Activated CD4-positive, alpha-beta T cell treated with anti-CD3 and anti-CD28 coated beads for 48 hours (primary cell): Measurements from ENCODE around the gene ADORA1.

ENCODE experiments used
- DNase-seq: peaks from one replicate; pipeline ENCODE4 v3.0.0-alpha.2; 2020

Gene ADORA1

DNA sequence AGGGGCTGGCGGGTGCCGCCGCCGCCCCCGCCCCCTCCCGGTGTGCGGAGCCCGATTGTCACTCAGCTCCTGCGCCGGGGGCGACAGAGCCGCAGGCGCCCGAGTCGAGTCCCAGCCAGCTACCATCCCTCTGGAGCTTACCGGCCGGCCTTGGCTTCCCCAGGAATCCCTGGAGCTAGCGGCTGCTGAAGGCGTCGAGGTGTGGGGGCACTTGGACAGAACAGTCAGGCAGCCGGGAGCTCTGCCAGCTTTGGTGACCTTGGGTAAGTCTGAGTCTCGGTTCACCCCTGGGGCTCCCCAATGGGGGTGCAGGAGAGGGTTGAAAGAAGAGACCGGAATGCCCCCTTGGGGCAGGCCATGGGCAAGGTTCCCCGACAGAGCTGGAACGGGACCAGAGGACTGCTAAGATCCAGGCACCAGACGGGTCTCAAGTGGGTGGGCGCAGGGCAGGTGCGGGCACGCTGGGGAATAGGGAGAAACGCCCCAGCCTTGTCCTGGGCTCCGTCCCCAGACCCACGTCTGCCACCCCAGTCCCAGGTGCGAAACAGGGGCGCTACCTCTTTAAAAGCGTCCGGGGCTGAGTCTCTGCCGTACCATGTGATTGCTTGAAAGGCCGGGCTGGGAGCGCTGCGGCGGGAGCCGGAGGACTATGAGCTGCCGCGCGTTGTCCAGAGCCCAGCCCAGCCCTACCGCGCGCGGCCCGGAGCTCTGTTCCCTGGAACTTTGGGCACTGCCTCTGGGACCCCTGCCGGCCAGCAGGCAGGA, at the start of gene ADORA1:
Gene ADORA1, plus strand, starts transcription at position 61 of the 765 bp plus-strand sequence. CDS start 1,116 bp downstream, outside the sequence.
- peak; percentile 16 for DNase-seq

- DNase-seq, result no peak
These were observed 49.6 kb upstream of the ADORA1 start for GRCh38 chr1:203077956-203078355.

DNA sequence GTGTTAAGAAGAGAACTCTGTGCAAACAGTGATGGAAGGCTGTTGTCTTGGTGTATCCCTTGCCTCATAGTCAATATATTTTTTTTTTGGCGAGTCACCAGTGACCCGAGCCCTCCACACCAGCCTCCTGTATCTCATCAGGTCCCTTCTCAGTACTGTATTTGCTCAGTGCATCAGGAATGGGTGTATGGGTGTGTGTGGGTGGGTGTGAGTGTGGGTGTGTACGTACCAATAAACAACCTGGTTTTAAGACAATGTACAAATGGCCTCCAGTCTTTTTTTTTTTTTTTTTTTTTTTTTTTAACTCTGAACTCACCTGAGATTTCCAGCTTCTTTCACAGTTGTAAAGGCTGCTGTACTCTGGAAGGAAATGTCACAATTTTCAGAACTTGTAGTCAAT, 49.0 kb upstream of the ADORA1 start:
- DNase-seq, result no peak

DNA sequence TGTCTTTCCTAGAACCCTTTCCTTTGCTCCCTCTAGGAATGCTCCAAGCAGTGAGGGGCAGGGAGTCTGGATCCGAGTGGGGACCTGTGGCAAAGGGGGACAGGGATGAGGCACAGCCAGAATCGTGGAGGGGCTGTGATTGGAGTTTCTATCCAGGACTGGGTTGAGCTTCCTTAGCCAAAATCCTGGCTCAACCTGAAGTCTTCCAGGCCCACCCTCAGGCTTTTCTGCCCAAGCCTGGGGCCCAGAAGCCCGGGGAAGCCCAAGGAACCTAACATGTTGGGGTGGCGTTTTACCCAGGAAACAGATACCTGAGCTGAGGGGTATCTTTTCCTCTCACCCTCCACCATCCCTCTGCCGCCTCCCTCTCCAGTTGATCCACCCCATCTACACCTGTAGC, 47.1 kb upstream of the ADORA1 start:
- no peak for DNase-seq

DNA sequence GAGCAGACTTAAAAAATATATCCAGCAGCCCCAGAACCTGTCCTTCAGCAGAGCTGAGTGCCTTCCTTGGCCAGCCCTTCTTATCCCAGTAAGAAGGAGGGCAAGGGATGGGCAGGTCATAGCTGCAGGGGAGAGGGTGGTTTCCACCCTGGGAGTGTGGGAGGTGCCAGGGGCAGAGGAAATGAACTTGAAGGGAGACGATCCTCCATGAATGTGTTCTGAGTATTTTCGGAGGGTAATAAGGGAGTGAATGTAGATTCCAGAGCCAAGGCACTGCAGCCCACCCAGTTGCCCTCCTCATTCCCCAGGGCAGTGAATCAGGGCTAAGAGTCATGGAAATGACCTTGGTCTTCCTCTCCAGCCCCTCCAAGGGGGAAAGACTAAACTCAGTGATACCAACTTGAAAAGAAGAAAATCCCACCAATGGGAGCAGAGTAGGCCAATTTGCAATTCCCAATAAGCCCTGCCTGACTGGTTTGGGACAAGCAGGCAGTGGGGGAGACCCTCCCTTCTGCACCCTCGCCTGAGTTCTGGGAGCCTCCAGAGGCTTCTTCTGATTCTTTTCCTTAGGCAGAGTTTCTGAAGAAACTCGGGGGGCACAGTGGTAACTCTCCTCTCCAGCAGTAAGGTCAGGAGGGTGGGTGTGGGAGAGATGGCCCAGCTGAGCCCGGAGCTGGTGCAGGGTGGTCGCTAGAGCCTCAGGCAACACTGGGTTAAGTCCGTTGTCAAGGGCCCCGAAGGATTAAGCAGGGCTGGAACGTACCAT, 45.9 kb upstream of the ADORA1 start:
- no peak for DNase-seq

GRCh38 chr1:203082231-203082505, 45.4 kb upstream of the ADORA1 start:
- DNase-seq, result no peak

DNA sequence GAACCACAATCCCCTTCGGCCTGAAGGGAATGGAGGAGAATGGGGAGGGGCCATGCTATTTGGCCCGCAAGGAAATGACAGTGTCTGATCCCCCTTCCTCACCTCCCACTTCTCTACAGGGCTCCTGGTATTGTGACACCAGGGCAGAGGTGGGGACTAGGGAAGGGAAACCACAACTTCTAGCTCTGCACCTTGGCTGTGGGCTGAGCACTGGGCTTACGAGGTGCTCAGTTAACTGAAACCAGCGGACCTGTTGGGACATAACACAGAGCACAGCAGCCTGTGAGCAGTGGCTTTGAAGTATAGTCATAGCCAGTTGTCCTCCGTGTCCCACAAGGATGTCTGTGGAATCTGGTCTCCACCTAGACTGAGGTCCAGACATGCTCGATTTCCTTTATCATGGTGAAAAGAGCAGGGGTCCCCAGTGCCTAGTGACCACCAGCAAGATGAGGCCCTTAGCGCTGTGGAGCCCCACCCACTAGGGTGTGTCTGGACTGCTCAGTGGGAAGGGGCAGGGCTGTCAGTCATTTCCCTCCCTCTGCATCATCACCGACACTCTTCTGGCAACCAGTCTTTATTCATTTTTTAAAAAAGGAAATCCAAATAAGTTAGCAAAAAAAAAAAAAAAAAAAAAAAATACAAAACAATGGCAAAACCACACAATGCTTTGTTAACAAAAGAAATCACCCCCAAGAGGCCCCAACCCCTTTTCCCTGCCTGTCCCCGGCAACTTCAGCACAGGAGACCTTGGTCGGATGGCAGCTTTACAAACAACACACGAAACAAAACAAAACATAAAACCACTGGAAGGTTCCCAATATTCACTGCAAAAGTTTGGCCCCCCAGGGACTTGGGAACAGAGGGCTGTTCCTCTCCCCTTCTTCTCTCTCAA, 44.7 kb upstream of the ADORA1 start:
- no peak for DNase-seq

- DNase-seq, result no peak
These were observed 44.0 kb upstream of the ADORA1 start for GRCh38 chr1:203083463-203083921.

DNA sequence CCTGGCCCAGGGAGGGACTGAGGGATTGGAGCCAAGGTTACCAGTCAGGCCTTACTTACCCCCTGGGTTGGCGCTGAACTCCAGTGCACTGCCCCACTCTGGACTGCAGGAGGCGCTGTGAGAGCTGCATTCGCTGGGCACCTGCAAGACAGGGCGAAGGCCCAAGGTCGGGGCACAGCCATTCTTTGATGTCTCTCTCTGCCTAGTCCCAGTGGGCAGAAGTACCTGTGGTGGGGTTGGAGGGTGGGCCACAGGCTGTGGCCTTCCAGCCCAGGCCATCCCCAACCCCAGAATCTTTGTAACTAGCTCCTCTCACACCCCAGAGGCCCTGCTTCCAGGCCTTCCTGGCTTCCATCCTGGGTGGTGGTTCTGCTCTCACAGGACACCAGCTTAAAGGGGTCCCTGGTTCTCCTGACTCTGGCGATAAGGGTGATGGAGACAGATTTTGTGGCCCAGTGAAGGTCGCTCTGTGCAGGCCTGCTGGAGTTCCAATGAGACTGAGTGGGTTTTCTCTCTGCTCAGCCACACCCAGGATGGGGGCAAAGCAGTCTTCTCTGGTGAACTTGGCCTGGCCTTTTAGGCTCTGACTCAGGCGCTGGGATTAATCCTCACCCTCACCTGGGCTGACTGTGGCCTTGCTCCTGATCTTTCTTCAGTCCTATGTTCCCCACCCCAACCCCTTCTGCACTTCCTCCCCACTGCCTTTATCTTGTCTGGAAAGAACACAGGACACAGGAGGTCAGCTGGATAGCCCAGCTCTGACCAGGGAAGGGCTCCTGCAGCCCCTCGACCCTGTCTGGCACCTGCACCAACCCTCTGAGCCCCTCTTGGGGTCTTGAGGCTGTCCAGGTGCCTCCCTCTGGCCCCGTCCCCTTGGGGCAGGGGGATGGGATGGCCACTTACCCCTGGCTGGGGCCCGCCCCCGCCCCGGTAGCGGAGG, 42.7 kb upstream of the ADORA1 start:
- DNase-seq, result peak; percentile 70

DNA sequence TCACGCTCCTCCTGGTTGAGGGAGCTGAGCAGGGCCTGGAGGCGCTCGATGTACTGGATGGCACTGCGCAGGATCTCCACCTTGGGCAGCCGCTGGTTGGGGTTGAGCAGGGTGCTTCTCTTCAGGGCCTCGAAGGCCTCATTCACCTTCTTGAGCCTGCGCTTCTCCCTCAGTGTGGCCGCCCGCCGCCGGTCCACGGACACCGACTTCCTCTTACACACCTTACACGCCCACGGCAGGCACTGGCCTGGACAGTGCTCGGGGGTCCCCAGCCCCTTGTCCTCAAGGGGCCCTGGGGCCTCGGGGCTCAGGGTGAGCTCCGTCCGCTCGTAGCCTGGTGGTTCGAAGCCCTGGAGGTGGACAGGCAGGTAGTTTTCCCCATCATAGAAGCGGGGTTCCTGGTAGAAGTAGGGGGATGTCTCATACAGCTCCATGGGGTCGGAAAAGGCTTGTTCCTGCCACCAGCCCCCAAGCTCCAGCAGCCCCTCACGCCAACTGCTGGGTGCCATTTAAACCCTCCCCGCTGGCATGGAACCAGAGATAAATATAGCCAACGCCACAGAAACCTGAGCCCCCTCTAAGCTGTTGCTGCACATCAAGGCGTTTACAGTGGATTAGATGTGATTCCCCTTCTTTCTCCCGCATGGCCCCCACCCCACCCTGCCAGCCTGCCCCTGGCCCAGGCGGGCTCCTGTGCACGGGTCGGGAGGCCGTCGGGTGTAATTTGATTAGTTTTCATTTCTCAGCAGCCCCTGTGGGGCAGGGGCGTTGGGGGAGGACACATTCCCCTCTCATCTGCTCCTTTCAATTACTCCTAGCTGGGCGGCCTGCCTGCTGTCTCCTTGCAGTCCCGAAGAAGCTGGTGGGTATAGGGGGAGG, 41.8 kb upstream of the ADORA1 start, which contains the start of gene MYOG:
Gene MYOG, minus strand, starts transcription at position 485 of the 879 bp plus-strand sequence. Its CDS starts 51 bp downstream, at position 434.
- DNase-seq, result no peak

- DNase-seq, result no peak
These were observed 40.3 kb upstream of the ADORA1 start for GRCh38 chr1:203086992-203087763.

GRCh38 chr1:203088441-203088840, 39.1 kb upstream of the ADORA1 start:
- DNase-seq, result no peak

DNA sequence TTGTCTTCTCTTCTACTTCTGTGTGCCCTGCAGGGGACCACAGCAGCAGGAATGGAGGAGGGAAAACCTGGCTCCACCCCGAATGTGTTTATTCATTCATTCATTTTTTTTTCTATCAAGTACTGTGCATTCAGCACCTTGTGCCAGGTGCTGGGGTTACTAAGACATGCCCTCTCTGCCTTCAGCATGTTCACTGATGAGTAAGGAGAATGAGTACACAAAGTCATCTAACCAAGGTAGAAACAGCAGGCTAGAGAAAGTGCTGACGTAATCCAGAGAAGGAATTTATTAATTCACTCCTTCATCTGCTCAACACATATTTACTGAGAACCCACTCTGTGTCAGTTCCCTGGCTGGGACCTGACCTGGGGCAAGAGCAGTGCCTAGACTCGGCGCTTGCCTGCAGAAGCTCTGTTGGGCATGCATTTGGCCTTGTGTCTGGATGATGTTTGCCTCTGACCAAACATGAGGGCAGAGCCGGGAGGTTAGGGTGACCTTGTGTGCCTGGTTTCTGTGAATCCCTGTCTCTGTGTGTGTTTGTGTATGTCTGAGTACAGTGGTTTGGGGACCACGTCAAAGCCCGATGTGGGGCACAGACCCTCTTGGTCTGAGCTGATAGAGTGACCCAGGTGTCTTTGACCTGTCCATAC, 38.4 kb upstream of the ADORA1 start:
- DNase-seq, result no peak

GRCh38 chr1:203089651-203090045, 37.9 kb upstream of the ADORA1 start:
- no peak for DNase-seq

DNA sequence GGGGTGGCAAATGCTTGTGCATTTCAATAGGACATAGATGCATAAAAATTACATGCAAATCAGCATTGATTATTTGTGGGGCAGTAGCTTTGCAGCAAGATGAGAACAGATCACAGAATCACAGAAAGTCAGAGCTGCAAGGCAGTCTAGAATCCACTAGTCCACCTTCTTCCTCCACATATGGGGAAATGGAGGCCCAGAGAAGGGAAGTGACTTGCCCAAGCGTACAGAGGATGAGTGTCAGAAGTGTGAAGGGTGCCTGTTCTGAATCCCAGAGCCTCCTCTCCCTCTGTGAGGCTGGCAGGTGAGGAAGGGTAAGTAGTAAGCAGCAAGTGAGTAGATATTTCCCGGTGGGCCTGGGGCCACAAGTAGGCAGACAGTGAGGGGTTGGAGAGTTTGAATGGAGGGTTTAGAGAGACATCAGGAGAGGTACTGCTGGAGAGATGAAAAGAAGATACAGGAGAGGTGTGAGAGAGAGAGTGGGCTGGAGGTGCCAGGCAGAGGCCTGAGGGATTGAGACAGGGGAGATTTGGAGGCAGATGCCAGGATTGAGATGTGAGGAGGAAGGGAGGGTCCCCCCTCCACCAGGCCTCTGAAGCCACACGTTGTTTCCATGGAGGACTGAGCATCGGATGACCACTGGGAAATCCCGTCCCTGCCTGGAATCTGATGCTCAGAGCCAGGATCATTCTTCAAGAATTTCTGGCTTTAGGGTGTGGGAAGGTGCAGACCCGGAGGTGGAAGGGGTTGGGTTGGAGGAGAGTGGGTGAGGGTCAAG, 36.9 kb upstream of the ADORA1 start:
- no peak for DNase-seq

GRCh38 chr1:203091199-203091477, 36.4 kb upstream of the ADORA1 start:
- DNase-seq, result no peak

DNA sequence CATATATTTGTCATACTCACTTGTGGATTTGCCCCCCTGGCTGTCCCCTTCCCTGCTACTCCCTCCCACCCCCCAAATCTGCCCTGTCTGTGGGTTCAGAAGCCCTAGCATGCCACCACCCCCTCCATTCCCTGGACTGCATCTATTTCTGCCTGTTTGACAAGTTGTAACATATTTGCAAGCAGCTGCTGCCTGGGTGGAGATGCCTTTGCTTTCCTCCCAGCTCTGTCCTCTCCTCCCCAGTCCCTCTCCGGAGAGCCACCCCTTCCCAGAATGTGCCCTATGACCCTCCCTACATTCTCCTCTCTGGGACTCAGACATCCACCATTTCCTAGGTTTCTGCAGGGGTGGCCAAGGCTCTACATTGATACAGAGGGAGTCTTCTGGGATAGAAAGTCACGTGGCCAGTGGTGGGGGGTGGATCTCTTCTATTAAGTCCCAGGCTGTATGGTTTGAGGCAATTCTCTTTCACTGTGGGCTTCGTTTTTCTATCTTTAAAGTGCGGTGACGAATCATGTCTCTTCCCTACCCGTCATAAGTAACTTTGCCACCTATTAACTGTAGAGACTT, 35.7 kb upstream of the ADORA1 start:
- DNase-seq, result no peak

DNA sequence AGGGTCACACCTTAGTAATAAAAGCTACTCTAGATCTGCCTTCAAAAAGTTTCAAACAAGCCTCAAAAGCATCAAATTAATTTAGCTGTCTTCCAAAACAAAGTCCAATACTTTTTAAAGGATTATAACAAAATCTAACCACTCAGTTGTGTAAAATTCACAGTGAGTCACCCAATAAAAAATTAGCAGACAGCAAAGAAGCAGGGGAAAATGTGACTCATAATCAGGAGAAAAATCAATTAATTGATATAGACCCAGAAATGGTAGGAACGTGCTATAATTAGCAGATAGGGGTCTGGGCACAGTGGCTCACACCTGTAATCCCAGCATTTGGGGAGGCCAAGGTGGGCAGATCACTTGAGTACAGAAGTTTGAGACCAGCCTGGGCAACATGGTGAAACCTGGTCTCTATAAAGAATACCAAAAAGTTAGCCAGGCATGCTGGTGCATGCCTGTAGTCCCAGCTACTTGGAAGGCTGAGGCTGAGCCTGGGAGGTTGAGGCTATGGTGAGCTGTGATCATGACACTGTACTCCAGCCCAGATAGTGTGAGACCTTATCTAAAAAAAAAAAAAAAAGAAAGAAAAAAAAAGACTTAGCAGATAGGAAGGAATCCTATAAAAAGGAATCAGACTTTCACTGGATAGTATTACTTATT, 33.6 kb upstream of the ADORA1 start:
- no peak for DNase-seq
